Colon (tissue), 2 donors: ENCODE results near the gene GPATCH1.
"Not testable (repeated sequence)": the region's sequence is repeated elsewhere in the genome, so short reads cannot be mapped to it uniquely, and the experiment has no call there.

Experiments used
- FAIRE-seq: peaks from 2 replicates; lab custom pipeline; 2012; peaks lifted over from hg19 to GRCh38; lab: Jason Lieb, UNC
- donor health status: control.
- donor health status: control.

The GPATCH1 gene, protein sequence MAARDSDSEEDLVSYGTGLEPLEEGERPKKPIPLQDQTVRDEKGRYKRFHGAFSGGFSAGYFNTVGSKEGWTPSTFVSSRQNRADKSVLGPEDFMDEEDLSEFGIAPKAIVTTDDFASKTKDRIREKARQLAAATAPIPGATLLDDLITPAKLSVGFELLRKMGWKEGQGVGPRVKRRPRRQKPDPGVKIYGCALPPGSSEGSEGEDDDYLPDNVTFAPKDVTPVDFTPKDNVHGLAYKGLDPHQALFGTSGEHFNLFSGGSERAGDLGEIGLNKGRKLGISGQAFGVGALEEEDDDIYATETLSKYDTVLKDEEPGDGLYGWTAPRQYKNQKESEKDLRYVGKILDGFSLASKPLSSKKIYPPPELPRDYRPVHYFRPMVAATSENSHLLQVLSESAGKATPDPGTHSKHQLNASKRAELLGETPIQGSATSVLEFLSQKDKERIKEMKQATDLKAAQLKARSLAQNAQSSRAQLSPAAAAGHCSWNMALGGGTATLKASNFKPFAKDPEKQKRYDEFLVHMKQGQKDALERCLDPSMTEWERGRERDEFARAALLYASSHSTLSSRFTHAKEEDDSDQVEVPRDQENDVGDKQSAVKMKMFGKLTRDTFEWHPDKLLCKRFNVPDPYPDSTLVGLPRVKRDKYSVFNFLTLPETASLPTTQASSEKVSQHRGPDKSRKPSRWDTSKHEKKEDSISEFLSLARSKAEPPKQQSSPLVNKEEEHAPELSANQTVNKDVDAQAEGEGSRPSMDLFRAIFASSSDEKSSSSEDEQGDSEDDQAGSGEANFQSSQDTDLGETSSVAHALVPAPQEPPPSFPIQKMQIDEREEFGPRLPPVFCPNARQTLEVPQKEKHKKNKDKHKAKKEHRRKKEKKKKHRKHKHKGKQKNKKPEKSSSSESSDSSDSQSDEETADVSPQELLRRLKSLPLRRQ

DNA sequence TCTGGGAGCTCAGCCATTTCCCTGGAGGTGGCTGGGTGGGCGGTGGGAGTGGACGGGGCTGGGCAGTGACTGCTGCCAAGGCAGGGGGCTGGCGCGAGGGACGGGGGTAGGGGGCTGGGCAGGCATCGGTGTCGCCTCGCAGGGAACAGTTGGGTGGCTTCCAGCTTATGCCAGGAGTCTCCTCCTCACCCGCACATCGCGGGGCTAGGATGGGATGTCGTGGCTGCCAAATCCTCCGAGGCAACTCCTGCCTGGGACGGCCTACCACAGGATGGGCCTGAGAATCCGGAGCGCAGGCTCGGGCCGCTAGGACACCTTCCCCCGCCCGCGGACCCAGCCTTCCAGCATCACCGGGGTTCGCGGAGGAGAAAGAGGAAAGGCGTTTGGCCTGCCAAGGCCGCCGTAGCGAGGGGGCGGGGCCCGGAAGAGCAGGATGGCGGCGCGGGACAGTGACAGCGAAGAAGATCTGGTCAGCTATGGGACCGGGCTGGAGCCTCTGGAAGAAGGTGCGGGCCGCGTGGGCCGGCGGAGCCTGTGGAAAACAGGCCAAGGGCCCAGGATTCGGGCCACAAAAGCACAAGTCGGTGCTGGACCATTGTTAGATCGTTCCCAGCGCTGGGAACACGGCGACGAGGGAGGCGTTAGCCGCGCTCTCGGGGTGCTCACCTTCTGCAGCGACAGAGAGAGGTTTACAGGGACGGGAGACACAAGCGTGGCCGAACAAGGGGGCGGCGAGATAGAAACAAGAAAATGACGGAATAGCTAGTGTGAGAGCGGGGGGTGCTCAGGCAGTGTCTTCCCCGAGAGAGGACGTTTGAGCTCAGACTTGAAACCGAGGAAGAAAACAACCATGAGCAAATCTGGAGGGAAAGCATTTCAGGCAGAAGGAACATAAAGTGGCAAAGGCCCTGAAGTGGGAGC, at the start of gene GPATCH1:
GPATCH1 (plus strand) TSS at position 421 of the 921 bp plus-strand sequence; CDS start at position 434, 13 bp downstream.
- FAIRE-seq: no peak

DNA sequence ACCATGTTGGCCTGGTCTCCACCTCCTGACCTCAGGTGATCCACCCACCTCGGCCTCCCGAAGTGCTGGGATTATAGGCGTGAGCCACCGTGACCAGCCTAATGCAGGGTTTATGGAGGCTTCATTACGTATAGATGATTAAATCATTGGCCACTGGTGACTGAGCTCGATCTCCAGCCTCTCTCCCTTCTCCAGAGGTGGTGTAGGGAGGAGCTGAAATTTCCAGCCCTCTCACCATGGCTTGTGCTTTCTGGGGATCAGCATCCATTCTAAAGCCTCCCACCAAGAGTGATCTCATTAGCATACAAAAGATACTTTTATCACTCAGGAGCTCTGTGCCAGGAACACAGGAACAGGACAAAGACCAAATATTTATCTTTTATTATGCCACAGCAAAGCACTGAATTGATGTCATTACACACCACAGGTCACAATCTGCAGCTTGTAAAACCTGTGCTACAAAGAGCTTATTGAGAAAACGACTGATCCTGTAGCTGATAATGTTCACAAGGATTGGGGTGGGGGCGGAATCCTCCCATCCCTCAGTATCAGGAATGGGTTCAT, 48.7 kb upstream of the GPATCH1 start:
- no peak for FAIRE-seq

DNA sequence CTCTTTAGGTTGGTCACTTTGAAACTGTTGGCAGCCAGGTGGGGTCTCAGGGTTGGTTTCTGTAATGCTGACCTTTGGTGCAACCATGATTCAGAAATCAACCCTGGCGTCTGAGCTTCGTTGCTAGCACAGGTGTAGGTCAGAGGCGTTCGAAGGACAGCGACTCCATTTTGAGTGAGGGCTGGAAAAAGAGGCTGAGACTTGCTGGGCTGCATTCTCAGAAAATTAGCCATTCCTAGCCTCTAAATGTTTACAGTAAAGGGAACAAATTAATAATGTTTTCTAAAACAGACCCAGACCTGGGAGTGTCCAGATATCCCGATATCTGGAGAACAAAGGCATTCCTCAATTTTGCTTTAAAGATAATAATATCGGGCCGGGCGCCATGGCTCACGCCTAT, 45.5 kb upstream of the GPATCH1 start:
- no peak for FAIRE-seq

DNA sequence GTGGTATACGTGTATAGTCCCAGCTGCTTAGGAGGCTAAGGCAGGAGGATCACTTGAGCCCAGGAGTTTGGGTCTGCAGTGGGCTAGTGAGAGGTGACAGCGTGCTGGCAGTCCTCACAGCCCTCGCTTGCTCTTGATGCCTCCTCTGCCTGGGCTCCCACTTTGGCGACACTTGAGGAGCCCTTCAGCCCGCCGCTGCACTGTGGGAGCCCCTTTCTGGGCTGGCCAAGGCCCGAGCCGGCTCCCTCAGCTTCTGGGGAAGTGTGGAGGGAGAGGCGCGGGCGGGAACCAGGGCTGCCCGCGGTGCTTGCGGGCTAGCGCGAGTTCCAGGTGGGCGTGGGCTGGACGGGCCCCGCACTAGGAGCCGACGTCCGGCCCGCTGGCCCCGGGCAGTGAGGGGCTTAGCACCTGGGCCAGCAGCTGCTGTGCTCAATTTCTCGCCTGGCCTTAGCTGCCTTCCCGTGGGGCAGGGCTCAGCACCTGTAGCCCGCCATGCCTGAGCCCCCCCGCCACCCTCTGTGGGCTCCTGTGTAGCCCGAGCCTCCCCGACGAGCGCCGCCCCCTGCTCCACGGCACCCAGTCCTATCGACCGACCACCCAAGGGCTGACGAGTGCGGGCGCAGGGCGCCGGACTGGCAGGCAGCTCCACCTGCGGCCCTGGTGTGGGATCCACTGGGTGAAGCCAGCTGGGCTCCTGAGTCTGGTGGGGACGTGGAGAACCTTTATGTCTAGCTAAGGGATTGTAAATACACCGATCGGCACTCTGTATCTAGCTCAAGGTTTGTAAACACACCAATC, 44.4 kb upstream of the GPATCH1 start:
- FAIRE-seq: not testable (repeated sequence)

DNA sequence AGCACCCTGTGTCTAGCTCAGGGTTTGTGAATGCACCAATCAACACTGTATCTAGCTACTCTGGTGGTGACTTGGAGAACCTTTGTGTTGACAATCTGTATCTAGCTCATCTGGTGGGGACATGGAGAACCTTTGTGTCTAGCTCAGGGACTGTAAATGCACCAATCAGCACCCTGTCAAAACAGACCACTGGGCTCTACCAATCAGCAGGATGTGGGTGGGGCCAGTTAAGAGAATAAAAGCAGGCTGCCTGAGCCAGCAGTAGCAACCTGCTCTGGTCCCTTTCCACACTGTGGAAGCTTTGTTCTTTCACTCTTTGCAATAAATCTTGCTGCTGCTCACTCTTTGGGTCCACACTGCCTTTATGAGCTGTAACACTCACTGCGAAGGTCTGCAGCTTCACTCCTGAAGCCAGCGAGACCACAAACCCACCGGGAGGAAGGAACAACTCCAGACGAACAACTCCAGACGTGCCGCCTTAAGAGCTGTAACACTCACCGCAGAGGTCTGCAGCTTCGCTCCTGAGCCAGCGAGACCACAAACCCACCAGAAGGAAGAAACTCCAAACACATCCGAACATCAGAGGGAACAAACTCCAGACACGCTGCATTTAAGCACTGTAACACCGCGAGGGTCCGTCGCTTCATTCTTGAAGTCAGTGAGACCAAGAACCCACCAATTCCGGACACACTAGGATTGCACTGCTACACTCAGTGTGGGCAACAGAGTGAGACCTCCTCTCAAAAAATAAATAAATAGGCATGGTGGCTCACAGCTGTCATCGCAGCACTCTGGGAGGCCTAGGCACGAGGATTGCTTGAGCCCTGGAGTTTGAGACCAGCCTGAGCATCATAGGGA, 43.6 kb upstream of the GPATCH1 start:
- FAIRE-seq: not testable (repeated sequence)

DNA sequence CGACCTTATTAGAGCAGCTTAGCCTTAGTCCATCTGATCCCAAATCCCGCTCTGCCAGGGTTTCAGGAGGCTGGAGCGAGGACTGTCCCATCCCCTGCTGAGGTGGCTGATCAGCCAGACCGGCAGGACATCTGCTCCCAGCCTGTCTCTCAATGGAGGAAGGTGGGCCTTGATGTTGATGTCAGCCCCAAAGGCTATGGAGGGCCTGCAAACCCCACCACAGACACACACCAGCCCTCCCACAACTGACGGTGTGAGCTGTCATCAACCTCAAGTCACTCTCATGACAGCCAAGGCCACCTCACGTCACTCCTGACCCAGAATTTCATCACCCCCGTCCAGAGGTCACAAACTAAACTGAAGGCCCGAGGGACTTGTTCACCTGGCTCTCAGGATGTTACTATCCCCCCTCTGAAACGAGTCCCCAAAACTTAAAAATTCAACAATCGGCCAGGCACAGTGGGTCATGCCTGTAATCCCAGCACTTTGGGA, 41.8 kb upstream of the GPATCH1 start:
- no peak for FAIRE-seq

DNA sequence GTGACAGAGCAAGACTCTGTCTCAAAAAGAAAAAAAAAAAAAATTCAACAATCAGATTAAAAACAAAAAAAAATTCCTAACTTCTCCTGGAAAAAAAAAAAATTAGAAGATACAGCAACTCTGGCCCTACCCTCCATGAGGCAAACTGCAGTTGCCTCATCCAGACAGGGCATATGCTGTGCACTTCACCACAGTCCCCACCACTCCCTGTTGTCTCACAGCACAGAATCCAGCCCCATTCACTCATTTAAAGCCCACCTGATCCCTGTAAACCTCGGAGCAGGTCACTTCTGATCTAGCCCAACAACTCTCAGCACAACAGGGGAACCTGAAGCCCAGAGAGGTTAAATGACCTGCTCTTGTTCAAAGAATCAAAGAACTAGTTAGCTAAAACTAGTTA, 41.2 kb upstream of the GPATCH1 start:
- no peak for FAIRE-seq

DNA sequence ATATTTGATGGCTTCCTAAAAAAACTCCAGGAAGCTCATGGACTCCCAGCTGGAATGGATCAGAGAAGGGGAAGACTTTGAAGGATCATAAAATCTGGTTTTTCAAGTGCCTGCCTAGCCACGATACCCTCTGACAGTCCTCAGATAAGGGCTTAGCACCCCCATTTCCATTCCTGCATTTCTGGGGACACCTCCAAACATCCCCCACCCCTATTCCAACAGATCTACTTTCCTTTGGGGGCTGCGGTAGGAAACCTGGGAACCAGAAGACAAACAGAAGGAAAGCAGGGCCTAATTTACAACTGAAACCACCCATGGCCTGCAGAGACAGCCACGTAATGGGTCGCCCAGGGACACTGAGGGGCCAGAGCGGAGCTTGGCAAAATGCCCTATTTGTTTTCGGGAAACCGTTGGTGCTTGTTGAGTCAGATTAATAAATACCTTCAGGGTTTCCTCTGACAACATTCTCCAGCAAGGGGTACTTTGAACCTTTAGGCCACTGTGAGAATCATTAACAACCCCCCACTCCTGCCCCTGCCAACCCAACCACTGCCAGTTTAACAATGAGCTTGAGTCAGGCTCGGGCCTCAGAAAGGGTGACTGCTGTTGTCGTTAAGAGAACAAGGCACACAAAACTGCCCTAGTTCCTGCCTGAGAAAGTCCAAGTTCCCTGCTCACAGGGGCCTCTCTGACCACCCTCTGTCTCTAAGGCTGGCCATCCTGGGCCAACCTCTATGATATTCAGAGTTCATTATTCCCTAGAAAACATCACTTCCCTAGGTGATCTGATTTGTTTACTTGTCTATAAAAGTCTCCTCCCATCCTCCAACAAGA, 39.8 kb upstream of the GPATCH1 start:
- FAIRE-seq: no peak

DNA sequence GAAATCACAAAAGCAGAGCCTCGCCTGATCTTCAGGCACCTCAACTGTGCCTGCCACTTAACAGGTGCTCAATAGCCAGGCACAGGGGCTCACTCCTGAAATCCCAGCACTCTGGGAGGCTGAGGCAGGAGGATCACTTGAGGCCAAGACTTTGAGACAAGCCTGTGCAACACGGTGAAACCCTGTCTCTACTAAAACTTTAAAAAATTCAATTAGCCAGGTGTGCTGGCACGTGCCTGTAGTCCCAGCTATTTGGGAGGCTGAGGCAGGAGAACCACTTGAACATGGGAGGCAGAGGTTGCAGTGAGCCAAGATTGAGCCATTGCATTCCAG, 39.2 kb upstream of the GPATCH1 start:
- FAIRE-seq: not testable (repeated sequence)

DNA sequence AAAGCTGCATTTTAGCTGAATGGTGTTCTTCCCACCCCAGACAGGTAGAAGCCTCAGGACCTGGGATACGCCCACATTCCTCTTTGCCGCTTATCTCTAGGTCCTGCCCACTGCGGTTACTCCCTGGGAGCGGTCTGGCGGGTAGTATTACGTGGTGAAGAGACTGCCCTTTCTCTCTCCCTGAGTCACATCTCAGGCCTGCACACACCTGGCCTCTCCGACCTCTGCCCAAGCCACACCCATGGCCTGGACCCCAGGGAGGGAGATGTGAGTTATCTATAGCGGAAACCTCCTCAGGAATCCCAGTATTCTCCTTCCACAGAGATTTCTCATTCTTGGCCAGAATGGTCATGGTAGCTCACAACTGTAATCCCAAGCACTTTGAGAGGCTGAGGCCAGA, 33.6 kb upstream of the GPATCH1 start:
- no peak for FAIRE-seq

DNA sequence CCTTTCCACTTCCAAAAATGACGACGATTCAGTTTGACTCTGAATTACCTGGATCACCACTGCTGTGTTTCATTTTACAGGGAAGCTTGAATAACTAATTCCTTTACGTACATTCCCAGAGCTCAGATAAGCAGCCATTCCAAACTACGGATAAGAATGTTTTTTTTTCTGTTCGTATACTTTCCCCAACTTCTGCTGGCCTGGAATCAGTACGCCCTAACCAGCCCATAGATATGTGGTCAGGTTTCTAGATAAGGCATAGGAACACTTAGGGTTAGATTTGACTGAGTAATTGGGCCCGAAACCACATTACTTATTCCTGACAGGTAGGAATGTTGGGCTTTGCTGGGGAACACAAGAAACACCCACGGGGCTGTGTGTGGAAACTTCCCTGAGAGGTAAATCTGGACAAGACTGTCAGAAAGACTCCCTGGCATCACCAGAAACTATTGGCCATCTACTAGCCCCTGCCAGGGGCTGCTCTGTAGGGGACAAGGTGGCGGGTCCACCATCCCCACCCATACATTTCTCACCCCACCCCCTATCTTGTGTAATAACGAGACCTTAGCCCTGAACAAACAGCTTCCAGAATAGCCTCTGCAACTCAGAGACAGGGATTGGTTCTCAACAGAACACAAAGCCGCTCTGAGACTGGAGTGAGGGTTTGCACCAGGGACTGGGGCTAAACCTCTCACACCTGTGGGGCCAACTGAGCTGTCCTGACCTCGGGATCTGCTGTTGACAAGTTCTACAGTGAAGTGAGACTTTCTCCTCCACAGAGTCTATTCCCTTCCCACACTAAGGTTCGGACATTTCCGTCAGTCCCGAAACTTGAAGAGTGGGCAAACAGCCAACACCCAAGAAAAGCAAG, 31.9 kb upstream of the GPATCH1 start:
- no peak for FAIRE-seq

DNA sequence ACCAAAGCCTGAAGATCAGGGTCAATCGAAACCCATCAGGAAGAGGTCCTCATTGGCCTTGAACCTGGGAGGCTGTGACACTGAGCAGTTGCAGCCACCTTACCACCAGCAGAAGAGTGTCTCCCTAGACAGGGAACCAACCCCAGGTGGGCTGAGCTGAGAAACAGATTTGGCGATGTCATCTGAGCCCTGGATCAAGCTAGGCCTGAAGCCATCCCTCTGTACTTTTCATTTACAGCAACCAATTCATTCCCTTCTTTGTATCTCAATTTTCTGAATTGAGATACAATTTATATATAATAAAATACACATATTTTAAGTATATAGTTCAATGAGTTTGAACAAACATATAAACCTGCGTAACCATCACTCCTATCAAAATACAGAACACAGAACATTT, 30.9 kb upstream of the GPATCH1 start:
- FAIRE-seq: no peak

DNA sequence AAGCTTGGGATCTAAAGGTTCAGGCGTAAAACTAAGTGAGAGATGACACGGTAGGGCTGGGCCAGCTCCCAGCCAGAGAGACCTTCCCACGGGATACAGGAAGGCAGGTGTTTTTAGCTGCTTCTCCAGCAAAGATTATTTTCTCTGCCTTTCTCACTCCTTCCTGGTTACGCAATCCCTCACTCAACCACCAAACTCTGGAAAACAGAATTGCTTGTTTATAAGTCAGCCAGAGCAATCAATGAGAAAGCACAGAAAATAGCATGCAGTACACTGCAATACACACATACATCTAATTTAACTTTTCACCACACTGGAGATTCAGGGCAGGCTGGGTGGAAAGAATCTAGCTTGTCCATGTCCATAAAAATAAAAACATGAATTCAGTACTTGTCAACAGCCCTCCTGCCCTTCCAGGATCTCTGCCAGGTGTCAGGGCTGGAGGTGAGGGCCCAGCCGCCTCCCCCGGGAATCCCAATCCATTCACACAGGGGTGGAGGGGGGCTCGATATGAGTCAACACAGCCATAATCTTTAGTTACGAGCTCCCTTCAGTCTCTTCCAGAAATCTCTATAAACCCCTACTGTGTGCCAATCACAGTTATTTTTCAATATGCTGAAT, 28.5 kb upstream of the GPATCH1 start:
- no peak for FAIRE-seq

DNA sequence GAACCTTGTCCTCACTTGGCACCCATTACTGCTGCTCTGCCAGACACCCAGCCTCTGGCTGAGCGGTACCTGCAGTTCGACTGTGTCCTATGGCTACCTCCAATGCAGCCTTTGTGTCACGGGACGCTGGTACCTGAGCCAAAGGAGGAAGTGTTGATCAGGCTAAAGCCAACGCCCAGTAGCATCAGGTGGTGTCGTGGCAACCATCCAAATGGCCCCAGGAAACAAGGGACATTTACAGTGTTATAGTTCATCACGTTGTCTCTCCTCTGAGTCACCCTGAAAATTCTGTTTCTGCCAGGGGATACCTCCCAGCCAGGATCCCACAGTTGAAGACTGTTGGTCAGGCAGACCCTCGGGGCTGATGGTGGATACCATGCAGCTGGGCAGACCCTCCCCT, 26.4 kb upstream of the GPATCH1 start:
- FAIRE-seq: no peak

DNA sequence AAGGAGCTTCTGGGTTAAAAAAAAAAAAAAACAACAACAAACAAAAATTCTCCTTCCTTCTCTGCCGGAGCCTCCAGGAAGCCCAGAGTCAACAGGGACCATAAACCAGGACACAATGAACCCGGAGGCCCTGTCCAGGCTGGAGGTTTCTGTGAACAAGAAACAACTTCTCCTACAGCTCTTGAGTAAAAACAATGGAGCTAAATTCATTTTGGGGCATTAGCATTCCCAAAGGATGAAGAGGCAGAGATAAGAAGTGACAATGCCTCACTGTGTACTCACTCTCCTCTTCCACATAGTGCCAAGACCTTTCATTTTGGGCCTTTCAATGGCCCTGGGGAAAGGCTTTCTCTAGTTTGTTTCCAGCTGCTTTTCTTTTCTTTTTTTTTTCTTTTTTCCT, 25.3 kb upstream of the GPATCH1 start:
- FAIRE-seq: no peak

DNA sequence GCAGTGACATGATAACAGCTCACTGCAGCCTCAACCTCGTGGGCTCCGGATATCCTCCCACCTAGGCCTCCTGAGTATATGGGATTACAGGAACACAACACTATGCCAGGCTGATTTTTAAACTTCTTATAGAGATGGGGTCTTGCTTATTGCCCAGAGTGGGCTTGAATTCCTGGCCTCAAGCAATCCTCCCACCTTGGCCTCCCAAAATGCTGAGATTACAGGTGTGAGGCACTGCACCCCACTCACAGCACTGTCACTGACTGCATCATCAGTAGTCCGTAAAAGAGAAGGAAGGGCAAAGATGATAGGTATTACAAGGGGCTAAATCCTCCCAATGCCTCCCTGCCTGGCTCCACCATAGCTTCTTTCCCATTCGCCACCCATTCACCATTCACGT, 20.4 kb upstream of the GPATCH1 start:
- FAIRE-seq: no peak

DNA sequence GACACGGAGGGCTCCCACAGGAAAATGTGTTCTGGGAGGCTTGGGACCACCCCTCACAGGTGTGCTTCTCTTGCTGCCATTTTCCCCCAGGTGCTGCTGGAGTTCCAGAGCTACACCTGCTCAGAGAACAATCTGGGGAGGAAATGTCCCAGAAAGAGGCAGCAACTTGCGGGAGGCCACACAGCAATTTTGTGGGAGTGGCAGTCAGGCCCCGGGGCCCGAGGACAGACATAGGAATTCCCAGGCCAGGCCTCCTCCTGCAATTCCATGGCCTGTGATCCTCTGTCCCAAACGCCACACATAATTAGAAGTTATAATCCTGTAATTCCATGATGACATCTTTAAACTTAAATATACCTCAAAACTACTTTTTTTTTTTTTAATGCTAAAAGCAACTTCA, 18.1 kb upstream of the GPATCH1 start:
- FAIRE-seq: no peak
